ENCODE measurements around the gene COPG2. TPM values are rescaled to one million over a fixed set of nuclear protein-coding genes. Genes with fewer than 3 reads are reported as not detected.

The COPG2 gene
- total RNA-seq, 4 donors from 2014 or later = 3.4 to 19.7 (median 7.4) TPM

DNA sequence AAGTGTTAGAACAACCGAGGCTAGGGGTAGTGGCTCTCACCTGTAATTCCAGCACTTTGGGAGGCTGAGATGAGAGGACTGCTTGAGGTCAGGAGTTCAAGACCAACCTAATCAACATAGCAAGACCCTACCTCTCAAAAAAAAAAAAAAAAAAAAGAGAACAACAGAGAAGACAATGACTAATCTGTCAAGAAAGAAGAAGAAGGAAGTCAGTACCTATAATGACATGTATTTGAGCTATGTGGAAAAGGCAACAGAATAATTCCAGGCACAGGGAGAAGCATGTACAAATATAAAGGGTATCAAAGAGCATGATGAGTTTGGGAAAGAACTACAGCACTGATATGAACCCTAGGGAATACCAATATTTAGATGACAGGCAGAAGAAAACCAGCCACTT lies 27.5 kb downstream of the COPG2 start:
- TF ChIP-seq POLR2AphosphoS5 (IDR thresholded peaks at IDR 0.05) = no peak
- no peak for TF ChIP-seq EP300 (IDR thresholded peaks at IDR 0.05; ENCODE audit: low read depth)
- TF ChIP-seq POLR2A (IDR thresholded peaks at IDR 0.05) = no peak
- TF ChIP-seq, protein P1, sequence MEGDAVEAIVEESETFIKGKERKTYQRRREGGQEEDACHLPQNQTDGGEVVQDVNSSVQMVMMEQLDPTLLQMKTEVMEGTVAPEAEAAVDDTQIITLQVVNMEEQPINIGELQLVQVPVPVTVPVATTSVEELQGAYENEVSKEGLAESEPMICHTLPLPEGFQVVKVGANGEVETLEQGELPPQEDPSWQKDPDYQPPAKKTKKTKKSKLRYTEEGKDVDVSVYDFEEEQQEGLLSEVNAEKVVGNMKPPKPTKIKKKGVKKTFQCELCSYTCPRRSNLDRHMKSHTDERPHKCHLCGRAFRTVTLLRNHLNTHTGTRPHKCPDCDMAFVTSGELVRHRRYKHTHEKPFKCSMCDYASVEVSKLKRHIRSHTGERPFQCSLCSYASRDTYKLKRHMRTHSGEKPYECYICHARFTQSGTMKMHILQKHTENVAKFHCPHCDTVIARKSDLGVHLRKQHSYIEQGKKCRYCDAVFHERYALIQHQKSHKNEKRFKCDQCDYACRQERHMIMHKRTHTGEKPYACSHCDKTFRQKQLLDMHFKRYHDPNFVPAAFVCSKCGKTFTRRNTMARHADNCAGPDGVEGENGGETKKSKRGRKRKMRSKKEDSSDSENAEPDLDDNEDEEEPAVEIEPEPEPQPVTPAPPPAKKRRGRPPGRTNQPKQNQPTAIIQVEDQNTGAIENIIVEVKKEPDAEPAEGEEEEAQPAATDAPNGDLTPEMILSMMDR (IDR thresholded peaks at IDR 0.05) = no peak
- DNase-seq = no peak
- H3K27me3 ChIP-seq = no peaks in the 10 kb centered on the region
- no peaks in the 10 kb centered on the region for H3K4me1 ChIP-seq
- H3K36me3 ChIP-seq = no peaks in the 10 kb centered on the region
- no peak overlapping the region for H3K4me3 ChIP-seq
- WGBS, 2 donors (ENCODE audit: low coverage in 1 of 2) = 62 to 96% methylated on average over 1 of the region's 1 CpG
- H3K9me3 ChIP-seq = no peaks in the 10 kb centered on the region
- no peak overlapping the region for H3K27ac ChIP-seq
- intact Hi-C loops (cut with DNase I; ENCODE audit: low total_unique reads) = no loop called here
- in situ Hi-C loops (cut with MboI; ENCODE audit: low pct_ligation_motif_present in 1 of 4, low pct_unique_long_range_greater_than_20kb in 1 of 4, low sequenced_read_pairs in 3 of 4) = no loop called here

DNA sequence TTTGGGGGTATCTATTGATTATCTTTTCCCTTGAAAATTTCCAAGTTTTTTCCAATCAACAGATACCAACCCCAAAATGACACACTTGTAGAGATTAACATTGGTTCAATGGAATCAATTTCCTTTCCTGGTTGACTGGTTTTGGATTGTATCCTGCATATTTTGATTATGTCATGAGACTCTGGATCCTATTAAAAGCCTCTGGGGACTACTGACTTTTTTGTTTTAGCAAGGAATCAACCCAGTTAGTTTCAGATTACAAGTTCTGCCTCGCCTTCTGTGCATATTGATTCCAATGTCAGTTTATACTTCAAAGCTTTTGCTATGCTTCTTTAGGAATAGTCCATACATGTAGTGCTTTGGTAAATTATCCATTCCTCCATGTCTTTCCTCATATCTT lies 29.2 kb downstream of the COPG2 start:
- no peaks in the 10 kb centered on the region for H3K27me3 ChIP-seq
- H3K36me3 ChIP-seq = no peaks in the 10 kb centered on the region
- H3K4me1 ChIP-seq = no peaks in the 10 kb centered on the region
- intact Hi-C loops (cut with DNase I; ENCODE audit: low total_unique reads) = no loop called here
- TF ChIP-seq EP300 (IDR thresholded peaks at IDR 0.05; ENCODE audit: low read depth) = no peak
- H3K4me3 ChIP-seq = no peak overlapping the region
- DNase-seq = no peak
- no peak overlapping the region for H3K27ac ChIP-seq
- WGBS, 2 donors (ENCODE audit: low coverage in 1 of 2) = 95 to 100% methylated on average over 1 of the region's 1 CpG
- no peaks in the 10 kb centered on the region for H3K9me3 ChIP-seq
- in situ Hi-C loops (cut with MboI; ENCODE audit: low pct_ligation_motif_present in 1 of 4, low pct_unique_long_range_greater_than_20kb in 1 of 4, low sequenced_read_pairs in 3 of 4) = no loop called here

DNA sequence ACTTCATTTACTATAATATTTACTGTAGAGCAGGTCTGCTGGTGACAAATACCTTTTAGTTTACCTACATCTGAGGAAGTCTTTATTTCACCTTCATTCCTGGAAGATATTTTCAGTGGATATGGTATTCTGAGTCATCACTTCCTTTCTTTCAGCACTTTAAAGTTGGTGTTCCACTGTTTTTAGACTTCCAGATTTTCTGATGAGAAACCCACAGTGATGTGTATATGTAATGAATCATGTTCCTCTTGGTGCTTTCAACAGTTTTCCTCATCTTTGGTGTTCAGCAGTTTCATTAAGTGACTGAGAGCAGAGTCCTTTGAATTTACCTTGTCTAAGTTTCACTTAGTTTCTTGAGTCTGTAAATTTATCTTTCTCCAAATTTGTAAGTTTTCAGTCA lies 36.4 kb downstream of the COPG2 start:
- intact Hi-C loops (cut with DNase I; ENCODE audit: low total_unique reads) = no loop called here
- Histone ChIP-seq H3K27me3 (no peaks in the 10 kb centered on the region), H3K9me3 (peaks cover 5 to 10% of the 10 kb centered on the region in 2 donors), H3K4me1 (no peaks in the 10 kb centered on the region), H3K4me3 (no peak overlapping the region), H3K27ac (no peak overlapping the region), H3K36me3 (no peaks in the 10 kb centered on the region)
- in situ Hi-C loops (cut with MboI; ENCODE audit: low pct_ligation_motif_present in 1 of 4, low pct_unique_long_range_greater_than_20kb in 1 of 4, low sequenced_read_pairs in 3 of 4) = no loop called here
- no peak for DNase-seq
- TF ChIP-seq, protein P1 (IDR thresholded peaks at IDR 0.05) = no peak
- TF ChIP-seq POLR2AphosphoS5 (IDR thresholded peaks at IDR 0.05) (no peak), POLR2A (IDR thresholded peaks at IDR 0.05) (no peak), EP300 (IDR thresholded peaks at IDR 0.05; ENCODE audit: low read depth) (no peak)

DNA sequence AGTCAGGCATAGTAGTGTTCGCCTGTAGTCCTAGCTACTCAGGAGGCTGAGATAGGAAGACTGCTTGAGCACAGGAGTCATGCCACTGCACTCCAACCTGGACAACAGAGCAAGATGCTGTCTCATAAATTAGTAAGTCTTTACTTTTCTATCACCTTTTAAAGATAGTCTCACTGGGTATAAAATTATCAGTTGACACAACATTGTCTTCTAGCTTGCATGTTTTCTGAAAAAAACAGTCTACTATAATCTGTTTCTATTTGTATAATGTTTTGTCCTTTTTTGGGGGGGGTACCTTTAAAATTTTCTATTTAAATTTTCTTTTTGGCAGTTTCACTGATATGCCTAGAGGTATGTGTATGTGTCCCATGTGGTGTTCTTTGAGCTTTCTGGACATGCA lies 39.6 kb downstream of the COPG2 start:
- Histone ChIP-seq H3K9me3 (peaks cover 5 to 17% of the 10 kb centered on the region in 2 donors), H3K27me3 (no peaks in the 10 kb centered on the region), H3K4me1 (no peaks in the 10 kb centered on the region), H3K4me3 (no peak overlapping the region), H3K27ac (no peak overlapping the region), H3K36me3 (no peaks in the 10 kb centered on the region)
- in situ Hi-C loops (cut with MboI; ENCODE audit: low pct_ligation_motif_present in 1 of 4, low pct_unique_long_range_greater_than_20kb in 1 of 4, low sequenced_read_pairs in 3 of 4) = no loop called here
- intact Hi-C loops (cut with DNase I; ENCODE audit: low total_unique reads) = no loop called here
- TF ChIP-seq EP300 (IDR thresholded peaks at IDR 0.05; ENCODE audit: low read depth) (no peak), POLR2A (IDR thresholded peaks at IDR 0.05) (no peak), POLR2AphosphoS5 (IDR thresholded peaks at IDR 0.05) (no peak)
- TF ChIP-seq, protein P1 (IDR thresholded peaks at IDR 0.05) = no peak
- WGBS, 2 donors (ENCODE audit: low coverage in 1 of 2) = 100% methylated on average over 1 of the region's 1 CpG
- DNase-seq = no peak

DNA sequence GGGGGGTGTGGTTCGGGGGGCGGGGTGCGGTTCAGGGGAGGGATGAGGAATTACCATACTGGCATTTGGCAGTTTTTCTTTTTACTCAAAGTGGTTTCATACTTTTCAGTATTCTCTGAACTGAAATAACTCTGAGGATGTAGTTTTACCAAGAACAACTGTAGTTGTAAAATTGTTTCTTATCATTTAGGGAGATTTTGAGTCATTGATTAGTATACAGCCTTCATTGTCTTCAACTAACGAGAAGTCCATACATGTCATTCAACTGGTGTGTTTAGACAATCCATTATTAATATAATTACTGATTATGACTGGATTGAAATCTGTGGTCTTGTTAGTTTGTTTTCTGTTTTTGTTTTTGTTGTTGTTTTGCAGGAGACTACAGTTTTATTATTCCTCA lies 40.8 kb downstream of the COPG2 start:
- H3K9me3 ChIP-seq = peaks cover 5 to 17% of the 10 kb centered on the region in 2 donors
- no peak for TF ChIP-seq POLR2AphosphoS5 (IDR thresholded peaks at IDR 0.05)
- TF ChIP-seq, protein P1 (IDR thresholded peaks at IDR 0.05) = no peak
- TF ChIP-seq POLR2A (IDR thresholded peaks at IDR 0.05) = no peak
- TF ChIP-seq EP300 (IDR thresholded peaks at IDR 0.05; ENCODE audit: low read depth) = no peak
- DNase-seq = no peak
- H3K36me3 ChIP-seq = no peaks in the 10 kb centered on the region
- intact Hi-C loops (cut with DNase I; ENCODE audit: low total_unique reads) = no loop called here
- in situ Hi-C loops (cut with MboI; ENCODE audit: low pct_ligation_motif_present in 1 of 4, low pct_unique_long_range_greater_than_20kb in 1 of 4, low sequenced_read_pairs in 3 of 4) = no loop called here
- no peaks in the 10 kb centered on the region for H3K4me1 ChIP-seq
- no peak overlapping the region for H3K27ac ChIP-seq
- 85 to 94% methylated on average over 4 of the region's 4 CpGs for WGBS, 2 donors (ENCODE audit: low coverage in 1 of 2)
- no peak overlapping the region for H3K4me3 ChIP-seq
- H3K27me3 ChIP-seq = no peaks in the 10 kb centered on the region

Data from transverse colon (tissue), 4 donors.